IMR-90 (cell line): ENCODE measurements around the gene RNU2-1. TPM values are rescaled to one million over a fixed set of nuclear protein-coding genes. Genes with fewer than 3 reads are reported as not detected.
"Not testable (repeated sequence)": the region's sequence is repeated elsewhere in the genome, so short reads cannot be mapped to it uniquely, and the experiment has no call there.

Experiments
- ATAC-seq: fragments of 200-7000 bp; cut with Tn5 transposase; 2 replicates; pipeline ENCODE4 v1.9.1; 2020; ENCODE audit warnings: low read depth, mild to moderate bottlenecking, moderate library complexity
- BruUV-seq: library from RNA; stranded (reverse); fragments of 400-500 nt; replicated peaks from 2 replicates; lab custom pipeline; 2021; lab: Mats Ljungman, UMichigan
- CTCF ChIA-PET: fragments of 300-600 bp; formaldehyde crosslinking; extraction: SDS; loops from one replicate; lab custom pipeline; 2021; ENCODE audit warnings: antibody characterized with exemption; lab: Yijun Ruan, JAX
- POLR2A ChIA-PET: fragments of 300-600 bp; sonication (Branson Sonifier 250); formaldehyde crosslinking; loops from one replicate; lab custom pipeline; 2022; ENCODE audit warnings: antibody characterized with exemption; ENCODE audit not compliant: unreplicated experiment; lab: Charles Lee
- DNase-seq: peaks from one replicate; pipeline ENCODE4 v3.0.0; 2013
- H2AFZ ChIP-seq: replicated peaks from 2 replicates; pipeline ENCODE3; 2013; ENCODE audit warnings: low read length, mild to moderate bottlenecking; ENCODE audit not compliant: poor library complexity
- H2AK5ac ChIP-seq: 2 replicates; pipeline ENCODE4 v1.6.1; 2013; ENCODE audit warnings: low read depth, low read length, inconsistent platforms
- H2AK9ac ChIP-seq: replicated peaks from 2 replicates; pipeline ENCODE3; 2013; ENCODE audit warnings: mild to moderate bottlenecking, low read depth, low read length, moderate library complexity; ENCODE audit not compliant: poor library complexity
- H2BK120ac ChIP-seq: 2 replicates; pipeline ENCODE4 v1.6.1; 2013; ENCODE audit warnings: low read depth, low read length, inconsistent platforms
- H2BK15ac ChIP-seq: 3 replicates; pipeline ENCODE4 v1.6.1; 2013; ENCODE audit warnings: low read depth, low read length, inconsistent platforms
- H2BK20ac ChIP-seq: 2 replicates; pipeline ENCODE4 v1.6.1; 2013; ENCODE audit warnings: low read depth, mild to moderate bottlenecking, inconsistent platforms, low read length, moderate library complexity
- H2BK5ac ChIP-seq: 2 replicates; pipeline ENCODE4 v1.6.1; 2013; ENCODE audit warnings: mild to moderate bottlenecking, low read depth, low read length, inconsistent platforms; ENCODE audit not compliant: poor library complexity, severe bottlenecking
- H3K14ac ChIP-seq: replicated peaks from 2 replicates; pipeline ENCODE4 v1.6.1; 2013; ENCODE audit warnings: low read depth, low read length, inconsistent platforms
- H3K18ac ChIP-seq: 2 replicates; pipeline ENCODE4 v1.6.1; 2013; ENCODE audit warnings: low read depth, low read length, control low read depth
- H3K23ac ChIP-seq: 2 replicates; pipeline ENCODE4 v1.6.1; 2013; ENCODE audit warnings: low read depth, low read length, inconsistent platforms
- H3K27ac ChIP-seq: 2 replicates; pipeline ENCODE4 v1.5.1; 2013; ENCODE audit warnings: mild to moderate bottlenecking, control low read depth, low read length; ENCODE audit not compliant: insufficient read depth
- H3K27me3 ChIP-seq: 2 replicates; pipeline ENCODE4 v1.6.1; 2013; ENCODE audit warnings: low read length; ENCODE audit not compliant: control insufficient read depth, insufficient read depth
- H3K36me3 ChIP-seq: 2 replicates; pipeline ENCODE4 v1.6.1; 2013; ENCODE audit warnings: low read length, mixed read lengths; ENCODE audit not compliant: control insufficient read depth, insufficient read depth
- H3K4ac ChIP-seq: 2 replicates; pipeline ENCODE4 v1.6.1; 2013; ENCODE audit warnings: low read depth, low read length, inconsistent platforms
- H3K4me1 ChIP-seq: 2 replicates; pipeline ENCODE4 v1.6.1; 2013; ENCODE audit warnings: low read length, mixed read lengths; ENCODE audit not compliant: control insufficient read depth, insufficient read depth
- H3K4me2 ChIP-seq: 2 replicates; pipeline ENCODE4 v1.6.1; 2013; ENCODE audit warnings: low read depth, mild to moderate bottlenecking, control low read depth, low read length, moderate library complexity
- H3K4me3 ChIP-seq: 2 replicates; pipeline ENCODE4 v1.5.1; 2013; ENCODE audit warnings: low read depth, mild to moderate bottlenecking, control low read depth, low read length, moderate library complexity; ENCODE audit not compliant: insufficient read depth
- H3K56ac ChIP-seq: 2 replicates; pipeline ENCODE4 v1.6.1; 2013; ENCODE audit warnings: low read length, inconsistent platforms; ENCODE audit not compliant: insufficient read depth; ENCODE audit errors: extremely low read depth
- H3K79me1 ChIP-seq, 2 experiments: 2 replicates each; pipeline ENCODE4 v1.6.1; 2013; ENCODE audit warnings: low read length in 2 of 2, inconsistent platforms in 1 of 2, low read depth in 1 of 2
- H3K9ac ChIP-seq: 2 replicates; pipeline ENCODE4 v1.6.1; 2013; ENCODE audit warnings: low read depth, low read length, control low read depth
- H3K9me1 ChIP-seq: 2 replicates; pipeline ENCODE4 v1.6.1; 2013; ENCODE audit warnings: low read length, inconsistent platforms; ENCODE audit not compliant: insufficient read depth
- H3K9me3 ChIP-seq: 2 replicates; pipeline ENCODE4 v1.6.1; 2013; ENCODE audit warnings: low read length; ENCODE audit not compliant: control insufficient read depth, insufficient read depth
- H4K20me1 ChIP-seq: 2 replicates; pipeline ENCODE4 v1.6.1; 2013; ENCODE audit warnings: low read length, inconsistent platforms; ENCODE audit not compliant: insufficient read depth
- H4K5ac ChIP-seq: 2 replicates; pipeline ENCODE4 v1.6.1; 2013; ENCODE audit warnings: mild to moderate bottlenecking, low read depth, low read length, control low read depth
- H4K8ac ChIP-seq, 2 experiments: 2 replicates each; pipeline ENCODE4 v1.6.1; 2013; ENCODE audit warnings: low read depth in 2 of 2, low read length in 2 of 2, control low read depth in 1 of 2, inconsistent platforms in 1 of 2
- H4K91ac ChIP-seq: 2 replicates; pipeline ENCODE4 v1.6.1; 2013; ENCODE audit warnings: low read depth, low read length, inconsistent platforms; ENCODE audit not compliant: insufficient read depth
- WGBS, 2 experiments: methylation state at CpG; one replicate each; pipeline versions ENCODE4 v1.1.5 to v1.1.7; 2013; ENCODE audit warnings: missing lambda C conversion rate in 2 of 2; ENCODE audit not compliant: insufficient read length in 1 of 2; ENCODE audit errors: extremely low coverage in 2 of 2; 5-methylcytosine and 5-hydroxymethylcytosine counted together
- dilution Hi-C: fragments of 300-500 bp; cut with HindIII; formaldehyde crosslinking; loops from one replicate; pipeline ENCODE4 v1.14.3; 2018; ENCODE audit warnings: low sequenced_read_pairs; ENCODE audit not compliant: unreplicated experiment
- in situ Hi-C: fragments of 300-500 bp; cut with MboI; formaldehyde crosslinking; loops from 3 replicates; pipeline ENCODE4 v1.14.3; 2019; ENCODE audit warnings: low sequenced_read_pairs, inconsistent platforms, mixed read lengths
- intact Hi-C: fragments of 100-400 bp; cut with micrococcal nuclease; formaldehyde crosslinking; loops from 2 replicates; pipeline ENCODE4 v1.10.0; 2022
- polyA plus RNA-seq, 3 experiments: library from polyadenylated mRNA; depleted of rRNA; stranded (reverse); fragments of >200 nt; gene quantifications; 2 replicates each; pipeline ENCODE4 v1.2.3, GENCODE V29; 2012; ENCODE audit warnings: low replicate concordance in 1 of 3
- total RNA-seq: library from RNA; depleted of rRNA; stranded (reverse); fragments of >200 nt; gene quantifications from 2 replicates; pipeline ENCODE4 v1.2.3, GENCODE V29; 2012

RNU2-1 gene
- total and polyA plus RNA-seq, 2 of the 4 experiments (the other 2 are of a cell fraction) = not detected

GRCh38 chr17:43246456-43246855 is 12.7 kb upstream of the RNU2-1 start:
- H4K91ac ChIP-seq, H3K4ac ChIP-seq, dilution Hi-C loops, H3K9ac ChIP-seq, H3K79me1 ChIP-seq, H2AK9ac ChIP-seq, H2AK5ac ChIP-seq, H3K36me3 ChIP-seq, intact Hi-C loops, H2BK120ac ChIP-seq, H3K56ac ChIP-seq, CTCF ChIA-PET, in situ Hi-C loops, H3K9me1 ChIP-seq, H2BK5ac ChIP-seq, H4K5ac ChIP-seq, H2AFZ ChIP-seq, H2BK20ac ChIP-seq, DNase-seq, H3K4me1 ChIP-seq, H3K9me3 ChIP-seq, BruUV-seq, H3K14ac ChIP-seq, H3K18ac ChIP-seq, H4K20me1 ChIP-seq, H3K4me3 ChIP-seq, H3K23ac ChIP-seq, H3K4me2 ChIP-seq, ATAC-seq, H3K27me3 ChIP-seq, H4K8ac ChIP-seq, POLR2A ChIA-PET, H3K27ac ChIP-seq, H2BK15ac ChIP-seq: not testable (repeated sequence)
- no CpG with 5 or more reads among the region's 23 CpGs for WGBS, 2 experiments

GRCh38 chr17:43240596-43241352 is 7.0 kb upstream of the RNU2-1 start:
- H3K9ac ChIP-seq, H3K36me3 ChIP-seq, H3K4ac ChIP-seq, H3K4me1 ChIP-seq, intact Hi-C loops, H2BK15ac ChIP-seq, CTCF ChIA-PET, H3K4me2 ChIP-seq, ATAC-seq, H3K27ac ChIP-seq, H4K20me1 ChIP-seq, H4K91ac ChIP-seq, H3K9me1 ChIP-seq, DNase-seq, H3K56ac ChIP-seq, H3K14ac ChIP-seq, H3K79me1 ChIP-seq, dilution Hi-C loops, BruUV-seq, H3K18ac ChIP-seq, H3K4me3 ChIP-seq, H3K23ac ChIP-seq, H2BK120ac ChIP-seq, POLR2A ChIA-PET, H4K8ac ChIP-seq, H3K27me3 ChIP-seq, H2BK20ac ChIP-seq, H3K9me3 ChIP-seq, H2BK5ac ChIP-seq, H2AK9ac ChIP-seq, in situ Hi-C loops, H2AK5ac ChIP-seq, H4K5ac ChIP-seq, H2AFZ ChIP-seq: not testable (repeated sequence)
- WGBS, 2 experiments = no CpG with 5 or more reads among the region's 34 CpGs
